Pancreas (tissue), 10 donors: ENCODE results near the gene GABRB3. TPM values are rescaled to one million over a fixed set of nuclear protein-coding genes. Genes with fewer than 3 reads are reported as not detected.

Experiments
- ATAC-seq, 4 donors: fragments of 200-7000 bp; cut with Tn5 transposase; one replicate each; pipeline versions ENCODE4 v1.8.0 to v1.9.1; 2020; ENCODE audit warnings: mild to moderate bottlenecking in 4 of 4, moderate library complexity in 4 of 4
- DNase-seq, 6 donors: peaks; one replicate each; pipeline ENCODE4 v3.0.0-alpha.2; 2020
- FAIRE-seq: peaks from 2 replicates; lab custom pipeline; 2012; peaks lifted over from hg19 to GRCh38; lab: Jason Lieb, UNC
- H3K27ac ChIP-seq, 4 donors: fragments of 200-600 bp; sonication (generic); 1 replicate in 3 of 4; 2 replicates in 1 of 4; pipeline versions ENCODE4 v1.5.0 to v1.8.0; 2020
- H3K27me3 ChIP-seq, 4 donors: fragments of 200-600 bp; one replicate each; pipeline ENCODE4 v1.8.0; 2021
- H3K36me3 ChIP-seq, 3 donors: fragments of 200-600 bp; sonication (generic) in 1 of 3; one replicate each; pipeline versions ENCODE4 v1.5.0 to v1.8.0; 2020 to 2021
- H3K4me1 ChIP-seq, 3 donors: fragments of 200-600 bp; one replicate each; pipeline ENCODE4 v1.8.0; 2021
- H3K4me3 ChIP-seq, 4 donors: fragments of 200-600 bp; sonication (generic) in 2 of 4; one replicate each; pipeline versions ENCODE4 v1.5.0 to v1.8.0; 2020 to 2021
- H3K9me3 ChIP-seq, 4 donors: fragments of 200-600 bp; one replicate each; pipeline ENCODE4 v1.8.0; 2021
- WGBS, 2 donors: extraction: QIAGEN DNeasy Blood & Tissue Kit; methylation state at CpG; one replicate each; pipeline ENCODE4 v1.1.7; 2013; 5-methylcytosine and 5-hydroxymethylcytosine counted together
- intact Hi-C, 3 donors: fragments of 100-400 bp; cut with DNase I; formaldehyde crosslinking; loops; one replicate each; pipeline versions ENCODE4 v1.11.1 to v1.14.2; 2022
- polyA plus RNA-seq, 2 donors: library from polyadenylated mRNA; stranded (reverse); fragments of 200-250 nt; gene quantifications; one replicate each; pipeline ENCODE4 v1.2.3, GENCODE V29; 2013
- total RNA-seq, 6 donors: library from RNA; stranded (reverse); fragmentation: NEBNext Ultra II Directional in 4 of 6; extraction: Animal tissue kit (Norgen Biotek cat#: 25700) in 4 of 6; gene quantifications; one replicate each; pipeline versions ENCODE4 v1.2.1 to v1.2.4, GENCODE V29; 2021 to 2023
- TF ChIP-seq, protein P1 (sequence below), 4 donors: fragments of 200-600 bp; sonication (generic) in 3 of 4; IDR thresholded peaks; one replicate each; pipeline versions ENCODE4 v1.5.0 to v1.8.0; 2021; ENCODE audit warnings: antibody characterized with exemption in 4 of 4
- donor health status: healthy with polysubstance abuse.
- donor health status: DM: no; HTN: no; CAD: no; lungs with moderate emphysema.
- donor health status: DM: no; HTN: no; CAD: no.
- donor health status: control.
- donor health status: control.
- donor health status: Bipolar disorder and iron deficiency.
- donor health status: DM: yes; HTN: yes; CAD: no.
- donor health status: DM: no; HTN: no; CAD: no.
- donor health status: DM: no; HTN: no; CAD: no.
- donor health status: DM: yes; HTN: yes; CAD: no.

GABRB3 gene
- total and polyA plus RNA-seq, 8 donors, result 1.3 to 11.4 (median 9.5) TPM

- 53 to 62% methylated on average over 7 of the region's 7 CpGs for WGBS, 2 donors
- no peaks in the 10 kb centered on the region for H3K36me3 ChIP-seq
- H3K27me3 ChIP-seq, result no peaks in the 10 kb centered on the region
- TF ChIP-seq, protein P1, sequence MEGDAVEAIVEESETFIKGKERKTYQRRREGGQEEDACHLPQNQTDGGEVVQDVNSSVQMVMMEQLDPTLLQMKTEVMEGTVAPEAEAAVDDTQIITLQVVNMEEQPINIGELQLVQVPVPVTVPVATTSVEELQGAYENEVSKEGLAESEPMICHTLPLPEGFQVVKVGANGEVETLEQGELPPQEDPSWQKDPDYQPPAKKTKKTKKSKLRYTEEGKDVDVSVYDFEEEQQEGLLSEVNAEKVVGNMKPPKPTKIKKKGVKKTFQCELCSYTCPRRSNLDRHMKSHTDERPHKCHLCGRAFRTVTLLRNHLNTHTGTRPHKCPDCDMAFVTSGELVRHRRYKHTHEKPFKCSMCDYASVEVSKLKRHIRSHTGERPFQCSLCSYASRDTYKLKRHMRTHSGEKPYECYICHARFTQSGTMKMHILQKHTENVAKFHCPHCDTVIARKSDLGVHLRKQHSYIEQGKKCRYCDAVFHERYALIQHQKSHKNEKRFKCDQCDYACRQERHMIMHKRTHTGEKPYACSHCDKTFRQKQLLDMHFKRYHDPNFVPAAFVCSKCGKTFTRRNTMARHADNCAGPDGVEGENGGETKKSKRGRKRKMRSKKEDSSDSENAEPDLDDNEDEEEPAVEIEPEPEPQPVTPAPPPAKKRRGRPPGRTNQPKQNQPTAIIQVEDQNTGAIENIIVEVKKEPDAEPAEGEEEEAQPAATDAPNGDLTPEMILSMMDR (IDR thresholded peaks at IDR 0.05), result no peak
- ATAC-seq (no peak), DNase-seq (no peak), FAIRE-seq (no peak)
- H3K27ac ChIP-seq, result no peak overlapping the region
- no peaks in the 10 kb centered on the region for H3K4me1 ChIP-seq
- no peak overlapping the region for H3K4me3 ChIP-seq
- no peaks in the 10 kb centered on the region for H3K9me3 ChIP-seq
- intact Hi-C loops, result no loop called here
Observed at GRCh38 chr15:26689462-26689861, 83.4 kb downstream of the GABRB3 start.

GRCh38 chr15:26686547-26687187 is 86.2 kb downstream of the GABRB3 start:
- TF ChIP-seq, protein P1 (IDR thresholded peaks at IDR 0.05), result no peak
- WGBS, 2 donors, result 65 to 78% methylated on average over 11 of the region's 11 CpGs
- Histone ChIP-seq H3K36me3 (no peaks in the 10 kb centered on the region), H3K4me1 (no peaks in the 10 kb centered on the region), H3K27ac (no peak overlapping the region), H3K9me3 (no peaks in the 10 kb centered on the region), H3K27me3 (no peaks in the 10 kb centered on the region), H3K4me3 (no peak overlapping the region)
- DNase-seq (peak in 1 of 6 donors; percentile 41), ATAC-seq (no peak), FAIRE-seq (no peak)
- intact Hi-C loops, result no loop called here

- FAIRE-seq, result no peak
- H3K9me3 ChIP-seq, result no peaks in the 10 kb centered on the region
Observed at GRCh38 chr15:26682598-26683164, 90.2 kb downstream of the GABRB3 start.

DNA sequence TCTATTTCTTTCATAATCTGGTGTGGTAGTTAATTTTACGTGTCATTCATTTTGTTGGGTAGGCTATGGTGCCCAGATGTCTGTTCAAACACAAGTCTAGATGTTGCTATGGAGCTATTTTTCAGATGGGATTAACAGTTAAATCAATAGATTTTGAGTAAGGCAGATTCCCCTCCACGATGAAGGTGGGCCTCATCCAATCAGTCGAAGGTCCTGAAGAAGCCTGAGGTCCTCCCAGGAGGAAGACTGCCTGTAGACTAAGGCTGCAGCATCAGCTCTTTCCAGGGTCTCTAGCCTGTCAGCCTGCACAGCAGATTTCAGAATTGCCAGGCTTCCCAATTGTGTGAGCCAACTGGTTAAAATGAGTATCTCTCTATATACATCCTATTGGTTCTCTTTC is 92.9 kb downstream of the GABRB3 start:
- intact Hi-C loops, result no loop called here
- DNase-seq (no peak), FAIRE-seq (no peak), ATAC-seq (no peak)
- no peaks in the 10 kb centered on the region for H3K27me3 ChIP-seq
- H3K36me3 ChIP-seq, result no peaks in the 10 kb centered on the region
- H3K27ac ChIP-seq, result no peak overlapping the region
- no peak overlapping the region for H3K4me3 ChIP-seq
- no peaks in the 10 kb centered on the region for H3K4me1 ChIP-seq
- TF ChIP-seq, protein P1 (IDR thresholded peaks at IDR 0.05), result no peak
- H3K9me3 ChIP-seq, result no peaks in the 10 kb centered on the region
- 73 to 85% methylated on average over 3 of the region's 3 CpGs for WGBS, 2 donors

More at GRCh38 chr15:26682598-26683164, 90.2 kb downstream of the GABRB3 start:
- no peak for DNase-seq
- Histone ChIP-seq H3K36me3 (no peaks in the 10 kb centered on the region), H3K4me1 (no peaks in the 10 kb centered on the region), H3K27ac (no peak overlapping the region), H3K4me3 (no peak overlapping the region), H3K27me3 (no peaks in the 10 kb centered on the region)
- TF ChIP-seq, protein P1 (IDR thresholded peaks at IDR 0.05), result no peak
- intact Hi-C loops, result no loop called here
- ATAC-seq, result no peak
- 53 to 62% methylated on average over 5 of the region's 5 CpGs for WGBS, 2 donors

GRCh38 chr15:26676115-26676514 is 96.8 kb downstream of the GABRB3 start:
- DNase-seq (peak in 2 of 6 donors; percentile 15 to 49), FAIRE-seq (no peak), ATAC-seq (peak in 3 of 4 donors; percentile 50 to 77 (median 58))
- H3K9me3 ChIP-seq, result no peaks in the 10 kb centered on the region
- H3K27me3 ChIP-seq, result no peaks in the 10 kb centered on the region
- no peaks in the 10 kb centered on the region for H3K4me1 ChIP-seq
- no peaks in the 10 kb centered on the region for H3K36me3 ChIP-seq
- 34 to 40% methylated on average over 3 of the region's 3 CpGs for WGBS, 2 donors
- intact Hi-C loops, result no loop called here
- H3K4me3 ChIP-seq, result no peak overlapping the region
- H3K27ac ChIP-seq, result no peak overlapping the region
- TF ChIP-seq, protein P1 (IDR thresholded peaks at IDR 0.05), result no peak
